HG03432 (cell line): Measurements from ENCODE around the gene PRCD.
"Not testable (repeated sequence)": the region's sequence is repeated elsewhere in the genome, so short reads cannot be mapped to it uniquely, and the experiment has no call there.

Experiments used
- ATAC-seq: cut with Tn5 transposase; IDR thresholded peaks from one replicate; pipeline ENCODE4 v1.9.1; 2021; ENCODE audit warnings: mild to moderate bottlenecking, moderate library complexity; ENCODE audit not compliant: unreplicated experiment

PRCD gene

GRCh38 chr17:76502341-76503211 lies 37.3 kb upstream of the PRCD start:
- no peak for ATAC-seq

- ATAC-seq = no peak
Observed at GRCh38 chr17:76504117-76504516, 35.7 kb upstream of the PRCD start.

GRCh38 chr17:76506408-76507345 lies 33.2 kb upstream of the PRCD start:
- peak; percentile 67 for ATAC-seq

- ATAC-seq = not testable (repeated sequence)
Observed at GRCh38 chr17:76508472-76509063, 31.3 kb upstream of the PRCD start.

- ATAC-seq = no peak
Observed at GRCh38 chr17:76510831-76511244, 29.0 kb upstream of the PRCD start.

GRCh38 chr17:76511668-76512365 lies 28.0 kb upstream of the PRCD start:
- no peak for ATAC-seq

- no peak for ATAC-seq
Observed at GRCh38 chr17:76512366-76513305, 27.2 kb upstream of the PRCD start.

- ATAC-seq = no peak
Observed at GRCh38 chr17:76513306-76513692, 26.5 kb upstream of the PRCD start.

GRCh38 chr17:76514355-76514754 lies 25.5 kb upstream of the PRCD start:
- not testable (repeated sequence) for ATAC-seq

- ATAC-seq = peak; percentile 61
Observed at GRCh38 chr17:76515274-76515949, 24.4 kb upstream of the PRCD start.

GRCh38 chr17:76517638-76518038 lies 22.2 kb upstream of the PRCD start:
- no peak for ATAC-seq

- ATAC-seq = no peak
Observed at GRCh38 chr17:76519048-76519966, 20.5 kb upstream of the PRCD start.

GRCh38 chr17:76521262-76521661 lies 18.6 kb upstream of the PRCD start:
- no peak for ATAC-seq

GRCh38 chr17:76521683-76522082 lies 18.2 kb upstream of the PRCD start:
- ATAC-seq = not testable (repeated sequence)

GRCh38 chr17:76523084-76524037 lies 16.5 kb upstream of the PRCD start:
- peak; percentile 38 for ATAC-seq

GRCh38 chr17:76524598-76525512 lies 15.0 kb upstream of the PRCD start:
- ATAC-seq = no peak
